Vagina (tissue), 2 donors: ENCODE data around the gene ARSB.

Experiments used
- POLR2A ChIP-seq, 2 donors: fragments of 450-650 bp; IDR thresholded peaks; one replicate each; pipeline ENCODE4 v1.6.1; 2017; ENCODE audit warnings: antibody characterized with exemption in 2 of 2, mild to moderate bottlenecking in 2 of 2, moderate library complexity in 2 of 2
- TF ChIP-seq, protein P1 (sequence below), 3 experiments: fragments of 450-650 bp in 2 of 3; fragments of 200-600 bp in 1 of 3; sonication (generic) in 1 of 3; IDR thresholded peaks; one replicate each; pipeline ENCODE4 v1.5.1; 2017 to 2019; ENCODE audit warnings: antibody characterized with exemption in 3 of 3, mild to moderate bottlenecking in 2 of 3, moderate library complexity in 2 of 3

DNA sequence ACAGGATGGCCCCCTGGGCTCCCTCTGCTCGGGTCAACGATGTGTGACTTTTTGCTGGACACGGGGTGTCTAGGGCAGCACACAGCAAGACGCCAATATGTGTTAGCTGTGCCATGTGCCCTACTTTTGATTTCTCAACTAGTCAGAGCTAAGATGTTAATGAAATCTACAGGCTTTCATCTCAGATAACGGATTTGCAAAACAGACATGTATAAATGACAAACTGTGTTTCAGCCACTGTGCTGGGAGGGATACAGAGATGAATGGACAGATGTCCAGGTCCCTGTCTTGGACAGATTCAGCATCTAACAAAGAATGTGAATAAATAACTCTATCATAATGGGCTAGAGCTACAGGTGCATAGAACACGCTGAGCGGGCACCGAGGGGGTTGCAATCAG lies 176.3 kb downstream of the ARSB start:
- TF ChIP-seq, protein P1, sequence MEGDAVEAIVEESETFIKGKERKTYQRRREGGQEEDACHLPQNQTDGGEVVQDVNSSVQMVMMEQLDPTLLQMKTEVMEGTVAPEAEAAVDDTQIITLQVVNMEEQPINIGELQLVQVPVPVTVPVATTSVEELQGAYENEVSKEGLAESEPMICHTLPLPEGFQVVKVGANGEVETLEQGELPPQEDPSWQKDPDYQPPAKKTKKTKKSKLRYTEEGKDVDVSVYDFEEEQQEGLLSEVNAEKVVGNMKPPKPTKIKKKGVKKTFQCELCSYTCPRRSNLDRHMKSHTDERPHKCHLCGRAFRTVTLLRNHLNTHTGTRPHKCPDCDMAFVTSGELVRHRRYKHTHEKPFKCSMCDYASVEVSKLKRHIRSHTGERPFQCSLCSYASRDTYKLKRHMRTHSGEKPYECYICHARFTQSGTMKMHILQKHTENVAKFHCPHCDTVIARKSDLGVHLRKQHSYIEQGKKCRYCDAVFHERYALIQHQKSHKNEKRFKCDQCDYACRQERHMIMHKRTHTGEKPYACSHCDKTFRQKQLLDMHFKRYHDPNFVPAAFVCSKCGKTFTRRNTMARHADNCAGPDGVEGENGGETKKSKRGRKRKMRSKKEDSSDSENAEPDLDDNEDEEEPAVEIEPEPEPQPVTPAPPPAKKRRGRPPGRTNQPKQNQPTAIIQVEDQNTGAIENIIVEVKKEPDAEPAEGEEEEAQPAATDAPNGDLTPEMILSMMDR (IDR thresholded peaks at IDR 0.05), result no peak
- TF ChIP-seq POLR2A (IDR thresholded peaks at IDR 0.05), result no peak
